HepG2 (cell line): ENCODE data around the gene CALN1. TPM values are rescaled to one million over a fixed set of nuclear protein-coding genes. Genes with fewer than 3 reads are reported as not detected.

Experiments
- ATAC-seq: fragments of 200-7000 bp; cut with Tn5 transposase; 3 replicates; pipeline ENCODE4 v1.9.1; 2020; ENCODE audit warnings: mild to moderate bottlenecking, moderate library complexity
- BruUV-seq: library from RNA; stranded (reverse); fragments of 400-500 nt; replicated peaks from 2 replicates; lab custom pipeline; 2021; lab: Mats Ljungman, UMichigan
- CTCF ChIA-PET: fragments of 300-600 bp; formaldehyde crosslinking; extraction: SDS; loops from one replicate; lab custom pipeline; 2021; ENCODE audit warnings: low total read pairs, inconsistent platforms, low intra/inter-chr PET ratio; lab: Yijun Ruan, JAX
- POLR2A ChIA-PET: fragments of 350-600 bp; sonication (Branson Sonifier 250); formaldehyde crosslinking; loops from one replicate; lab custom pipeline; 2020; ENCODE audit warnings: antibody characterized with exemption, inconsistent platforms; lab: Yijun Ruan, JAX
- DNase-seq: peaks from one replicate; pipeline ENCODE4 v3.0.0-alpha.2; 2015; ENCODE audit warnings: low spot score
- FAIRE-seq: peaks from 3 replicates; lab custom pipeline; 2011; peaks lifted over from hg19 to GRCh38; lab: Jason Lieb, UNC
- H2AFZ ChIP-seq: one replicate; pipeline ENCODE4 v1.6.1; 2011; ENCODE audit warnings: low read length, inconsistent platforms
- H3K27ac ChIP-seq: fragments of 300-600 bp; 3 replicates; pipeline ENCODE4 v1.8.0; 2011; ENCODE audit warnings: mixed run types, mild to moderate bottlenecking, mixed read lengths, low read length, inconsistent platforms; ENCODE audit not compliant: insufficient read depth; ENCODE audit errors: extremely low read length
- H3K27me3 ChIP-seq, 2 experiments: fragments of 200-600 bp in 1 of 2; 2 replicates in 1 of 2; 3 replicates in 1 of 2; pipeline versions ENCODE4 v1.6.0 to v1.8.0; 2011; ENCODE audit warnings: low read length in 2 of 2, mild to moderate bottlenecking in 2 of 2, moderate library complexity in 2 of 2, inconsistent platforms in 1 of 2; ENCODE audit not compliant: insufficient read depth in 2 of 2, control insufficient read depth in 1 of 2
- H3K36me3 ChIP-seq, 2 experiments: fragments of 200-600 bp in 1 of 2; replicated peaks in 1 of 2; 2 replicates in 1 of 2; 3 replicates in 1 of 2; pipeline versions ENCODE4 v1.5.1 to v1.8.0; 2011; ENCODE audit warnings: low read length in 2 of 2, inconsistent platforms in 1 of 2; ENCODE audit not compliant: insufficient read depth in 2 of 2, control insufficient read depth in 1 of 2
- H3K4me1 ChIP-seq: 2 replicates; pipeline ENCODE4 v1.5.1; 2012; ENCODE audit warnings: low read length, inconsistent platforms; ENCODE audit not compliant: insufficient read depth
- H3K4me2 ChIP-seq: 2 replicates; pipeline ENCODE4 v1.6.0; 2011; ENCODE audit warnings: low read depth, low read length, inconsistent platforms
- H3K4me3 ChIP-seq, 3 experiments: fragments of 200-600 bp in 1 of 3; sonication (generic), shearing (Covaris generic) in 1 of 3; replicated peaks in 1 of 3; 2 replicates each; pipeline ENCODE4 v1.5.1; 2011 to 2016; ENCODE audit warnings: low read length in 3 of 3, inconsistent platforms in 2 of 3, low read depth in 2 of 3, mild to moderate bottlenecking in 2 of 3, control low read depth in 1 of 3, mixed read lengths in 1 of 3; ENCODE audit not compliant: insufficient read depth in 1 of 3
- H3K79me2 ChIP-seq: one replicate; pipeline ENCODE4 v1.6.1; 2011; ENCODE audit warnings: low read length, inconsistent platforms; ENCODE audit not compliant: insufficient read depth
- H3K9ac ChIP-seq: 2 replicates; pipeline ENCODE4 v1.6.0; 2011; ENCODE audit warnings: mild to moderate bottlenecking, low read depth, low read length, inconsistent platforms; ENCODE audit not compliant: insufficient read depth
- H3K9me3 ChIP-seq: 2 replicates; pipeline ENCODE4 v1.5.1; 2012; ENCODE audit warnings: mild to moderate bottlenecking, low read length
- H4K20me1 ChIP-seq: 2 replicates; pipeline ENCODE4 v1.6.0; 2011; ENCODE audit warnings: inconsistent platforms, mild to moderate bottlenecking, low read length, moderate library complexity; ENCODE audit not compliant: insufficient read depth
- ATM ChIP-seq: fragments of 450-650 bp; IDR thresholded peaks from 2 replicates; pipeline ENCODE4 v1.7.1; 2017; ENCODE audit warnings: mild to moderate bottlenecking, borderline replicate concordance
- CHD4 ChIP-seq: fragments of 200-600 bp; sonication (generic); IDR thresholded peaks from 2 replicates; pipeline ENCODE4 v1.7.0; 2017; ENCODE audit warnings: mild to moderate bottlenecking, low read length, borderline replicate concordance
- FOXK2 ChIP-seq: fragments of 450-650 bp; IDR thresholded peaks from 2 replicates; pipeline ENCODE4 v1.6.1; 2016
- GTF3A ChIP-seq: sonication (generic); formaldehyde crosslinking; conservative IDR thresholded peaks from 2 replicates; pipeline ENCODE4 v1.4.0; 2020; ENCODE audit warnings: mild to moderate bottlenecking, missing genetic modification reagents
- IRF2 ChIP-seq: IDR thresholded peaks from 2 replicates; pipeline ENCODE4 v1.6.1; 2018; ENCODE audit warnings: missing genetic modification reagents, missing compliant biosample characterization
- MLLT10 ChIP-seq: sonication (generic); formaldehyde crosslinking; IDR thresholded peaks from 2 replicates; pipeline ENCODE4 v1.4.0; 2020; ENCODE audit warnings: missing genetic modification reagents
- MXD1 ChIP-seq: sonication (generic); formaldehyde crosslinking; IDR thresholded peaks from 2 replicates; pipeline ENCODE4 v1.4.0; 2020; ENCODE audit warnings: mild to moderate bottlenecking, missing genetic modification reagents
- RORA ChIP-seq: sonication (generic); formaldehyde crosslinking; IDR thresholded peaks from 2 replicates; pipeline ENCODE4 v1.5.0; 2020; ENCODE audit warnings: mild to moderate bottlenecking, missing genetic modification reagents, moderate library complexity
- SNRNP70 ChIP-seq: fragments of 200-400 bp; formaldehyde crosslinking; IDR thresholded peaks from 2 replicates; pipeline ENCODE4 v1.6.1; 2017; ENCODE audit warnings: mild to moderate bottlenecking, low read depth, low read length, moderate library complexity
- TFAP4 ChIP-seq: sonication (generic); IDR thresholded peaks from 2 replicates; pipeline ENCODE4 v1.6.1; 2016; ENCODE audit warnings: low read depth, borderline replicate concordance
- THRA ChIP-seq: sonication (generic); formaldehyde crosslinking; IDR thresholded peaks from 2 replicates; pipeline ENCODE4 v1.4.0; 2020; ENCODE audit warnings: missing genetic modification reagents, borderline replicate concordance
- ZBTB10 ChIP-seq: sonication (generic); formaldehyde crosslinking; IDR thresholded peaks from 2 replicates; pipeline ENCODE4 v1.4.0; 2020; ENCODE audit warnings: missing genetic modification reagents, borderline replicate concordance
- ZNF441 ChIP-seq: sonication (generic); formaldehyde crosslinking; IDR thresholded peaks from 2 replicates; pipeline ENCODE4 v1.7.0; 2021; ENCODE audit warnings: missing genetic modification reagents, borderline replicate concordance
- ZNF646 ChIP-seq: sonication (generic); formaldehyde crosslinking; IDR thresholded peaks from 2 replicates; pipeline ENCODE4 v1.9.0; 2021; ENCODE audit warnings: mild to moderate bottlenecking, missing genetic modification reagents
- WGBS: methylation state at CpG from one replicate; pipeline ENCODE4 v1.1.6; 2017; ENCODE audit warnings: low lambda C conversion rate; 5-methylcytosine and 5-hydroxymethylcytosine counted together
- in situ Hi-C: cut with HindIII; loops from 2 replicates; pipeline ENCODE4 v1.10.0; 2017; ENCODE audit warnings: low pct_unique_long_range_greater_than_20kb; ENCODE audit not compliant: extremely low pct_ligation_motif_present
- intact Hi-C: fragments of 100-400 bp; cut with micrococcal nuclease; formaldehyde crosslinking; loops from one replicate; pipeline ENCODE4 v1.10.0; 2022; ENCODE audit not compliant: unreplicated experiment
- polyA plus RNA-seq, 8 experiments: library from polyadenylated mRNA; depleted of rRNA in 3 of 8; stranded (reverse) in 7 of 8; unstranded in 1 of 8; fragments of >200 nt; fragmentation: Illumina TruSeq in 4 of 8; extraction: Trizol in 4 of 8; gene quantifications; 2 replicates each; pipeline versions ENCODE4 v1.2.1 to v1.2.3, GENCODE V29; 2011 to 2016; ENCODE audit warnings: low read depth in 4 of 8, missing spikeins in 1 of 8, mixed read lengths in 1 of 8; ENCODE audit not compliant: insufficient read depth in 1 of 8
- total RNA-seq, 5 experiments: library from RNA; depleted of rRNA; stranded (reverse); fragments of >200 nt; fragmentation: Illumina TruSeq; extraction: Trizol; gene quantifications; 2 replicates each; pipeline ENCODE4 v1.2.3, GENCODE V29; 2016; ENCODE audit warnings: low read depth in 1 of 5

CALN1 gene
- total and polyA plus RNA-seq, 2 of the 13 experiments (the other 11 are each of a cell fraction or from before 2014, with no cell fraction given), result not detected

GRCh38 chr7:71793251-71793650 lies 618.9 kb downstream of the CALN1 start:
- 13% methylated on average over 5 of the region's 5 CpGs for WGBS
- no TSS peak for BruUV-seq
- H4K20me1 ChIP-seq, result no peaks in the 10 kb centered on the region
- ATAC-seq, result no peak
- H3K4me1 ChIP-seq, result no peaks in the 10 kb centered on the region
- ChIA-PET CTCF (no interaction called here), POLR2A (no interaction called here)
- H3K4me2 ChIP-seq, result no peak overlapping the region
- H3K79me2 ChIP-seq, result no peaks in the 10 kb centered on the region
- DNase-seq, result no peak
- FAIRE-seq, result no peak
- no peak overlapping the region for H2AFZ ChIP-seq
- no peak overlapping the region for H3K9ac ChIP-seq
- peaks cover 3% of the 10 kb centered on the region for H3K9me3 ChIP-seq
- no peak overlapping the region for H3K4me3 ChIP-seq
- no peak overlapping the region for H3K27ac ChIP-seq
- 0 out of 5 replicates have a peak, but pooled peaks cover 0 to 5% of the 10 kb centered on the region in 2 experiments for H3K27me3 ChIP-seq
- in situ Hi-C loops, result no loop called here
- intact Hi-C loops, result no loop called here
- no peaks in the 10 kb centered on the region for H3K36me3 ChIP-seq
- no peak for TF ChIP-seq ATM
- TF ChIP-seq FOXK2, result no peak
- no peak for TF ChIP-seq RORA (CRISPR knock-in tag)
- TF ChIP-seq SNRNP70, result no peak
- no peak for TF ChIP-seq CHD4
- TF ChIP-seq MLLT10 (CRISPR knock-in tag), result no peak
- no peak for TF ChIP-seq TFAP4
- no peak for TF ChIP-seq ZNF646 (CRISPR knock-in tag)
- TF ChIP-seq IRF2, result no peak
- no peak for TF ChIP-seq THRA (CRISPR knock-in tag)
- no peak for TF ChIP-seq ZNF441 (CRISPR knock-in tag)
- no peak for TF ChIP-seq MXD1 (CRISPR knock-in tag)
- no peak for TF ChIP-seq GTF3A (CRISPR knock-in tag)
- no peak for TF ChIP-seq ZBTB10 (CRISPR knock-in tag)
